Stomach (tissue), 4 donors: ENCODE measurements around the gene MTCH1.

Source experiments
- EP300 ChIP-seq: sonication (generic); formaldehyde crosslinking; IDR thresholded peaks from one replicate; pipeline ENCODE4 v1.6.1; 2017; ENCODE audit warnings: antibody characterized with exemption
- POLR2A ChIP-seq, 4 donors: fragments of 450-650 bp; IDR thresholded peaks; one replicate each; pipeline ENCODE4 v1.6.1; 2016; ENCODE audit warnings: antibody characterized with exemption in 4 of 4, control low read depth in 2 of 4, mild to moderate bottlenecking in 1 of 4, moderate library complexity in 1 of 4
- POLR2AphosphoS5 ChIP-seq, 3 donors: sonication (generic); formaldehyde crosslinking; IDR thresholded peaks; one replicate each; pipeline ENCODE4 v1.6.1; 2016; ENCODE audit warnings: antibody characterized with exemption in 3 of 3
- TF ChIP-seq, protein P1 (sequence below), 7 experiments: fragments of 450-650 bp in 4 of 7; fragments of 200-600 bp in 3 of 7; sonication (generic) in 3 of 7; IDR thresholded peaks; one replicate each; pipeline ENCODE4 v1.5.1; 2016 to 2019; ENCODE audit warnings: antibody characterized with exemption in 7 of 7, control low read depth in 2 of 7, mild to moderate bottlenecking in 1 of 7

DNA sequence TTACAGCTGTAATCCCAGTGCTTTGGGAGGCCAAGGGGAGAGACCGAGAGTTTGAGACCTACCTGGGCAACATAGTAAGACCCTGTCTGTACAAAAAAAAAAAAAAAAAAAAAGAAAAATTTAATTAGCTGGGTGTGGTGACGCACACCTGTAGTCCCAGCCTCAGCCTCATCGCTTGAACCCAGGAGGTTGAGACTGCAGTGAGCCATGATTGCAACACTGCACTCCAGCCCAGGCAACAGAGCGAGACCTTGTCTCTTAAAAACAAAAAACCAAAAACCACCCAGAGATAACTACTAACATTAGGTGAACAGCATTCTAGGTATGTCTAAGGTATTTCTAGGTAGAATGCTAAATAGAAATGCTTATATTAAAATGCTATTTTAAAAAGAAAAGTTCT is 52.5 kb downstream of the MTCH1 start:
- TF ChIP-seq, protein P1, sequence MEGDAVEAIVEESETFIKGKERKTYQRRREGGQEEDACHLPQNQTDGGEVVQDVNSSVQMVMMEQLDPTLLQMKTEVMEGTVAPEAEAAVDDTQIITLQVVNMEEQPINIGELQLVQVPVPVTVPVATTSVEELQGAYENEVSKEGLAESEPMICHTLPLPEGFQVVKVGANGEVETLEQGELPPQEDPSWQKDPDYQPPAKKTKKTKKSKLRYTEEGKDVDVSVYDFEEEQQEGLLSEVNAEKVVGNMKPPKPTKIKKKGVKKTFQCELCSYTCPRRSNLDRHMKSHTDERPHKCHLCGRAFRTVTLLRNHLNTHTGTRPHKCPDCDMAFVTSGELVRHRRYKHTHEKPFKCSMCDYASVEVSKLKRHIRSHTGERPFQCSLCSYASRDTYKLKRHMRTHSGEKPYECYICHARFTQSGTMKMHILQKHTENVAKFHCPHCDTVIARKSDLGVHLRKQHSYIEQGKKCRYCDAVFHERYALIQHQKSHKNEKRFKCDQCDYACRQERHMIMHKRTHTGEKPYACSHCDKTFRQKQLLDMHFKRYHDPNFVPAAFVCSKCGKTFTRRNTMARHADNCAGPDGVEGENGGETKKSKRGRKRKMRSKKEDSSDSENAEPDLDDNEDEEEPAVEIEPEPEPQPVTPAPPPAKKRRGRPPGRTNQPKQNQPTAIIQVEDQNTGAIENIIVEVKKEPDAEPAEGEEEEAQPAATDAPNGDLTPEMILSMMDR (IDR thresholded peaks at IDR 0.05) = no peak
- TF ChIP-seq POLR2A (IDR thresholded peaks at IDR 0.05) = no peak
- TF ChIP-seq POLR2AphosphoS5 (IDR thresholded peaks at IDR 0.05) = no peak
- no peak for TF ChIP-seq EP300
